Measurements from ENCODE around the gene CDK5RAP1.

- TF ChIP-seq, protein P1, sequence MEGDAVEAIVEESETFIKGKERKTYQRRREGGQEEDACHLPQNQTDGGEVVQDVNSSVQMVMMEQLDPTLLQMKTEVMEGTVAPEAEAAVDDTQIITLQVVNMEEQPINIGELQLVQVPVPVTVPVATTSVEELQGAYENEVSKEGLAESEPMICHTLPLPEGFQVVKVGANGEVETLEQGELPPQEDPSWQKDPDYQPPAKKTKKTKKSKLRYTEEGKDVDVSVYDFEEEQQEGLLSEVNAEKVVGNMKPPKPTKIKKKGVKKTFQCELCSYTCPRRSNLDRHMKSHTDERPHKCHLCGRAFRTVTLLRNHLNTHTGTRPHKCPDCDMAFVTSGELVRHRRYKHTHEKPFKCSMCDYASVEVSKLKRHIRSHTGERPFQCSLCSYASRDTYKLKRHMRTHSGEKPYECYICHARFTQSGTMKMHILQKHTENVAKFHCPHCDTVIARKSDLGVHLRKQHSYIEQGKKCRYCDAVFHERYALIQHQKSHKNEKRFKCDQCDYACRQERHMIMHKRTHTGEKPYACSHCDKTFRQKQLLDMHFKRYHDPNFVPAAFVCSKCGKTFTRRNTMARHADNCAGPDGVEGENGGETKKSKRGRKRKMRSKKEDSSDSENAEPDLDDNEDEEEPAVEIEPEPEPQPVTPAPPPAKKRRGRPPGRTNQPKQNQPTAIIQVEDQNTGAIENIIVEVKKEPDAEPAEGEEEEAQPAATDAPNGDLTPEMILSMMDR (IDR thresholded peaks at IDR 0.05) = no peak
- TF ChIP-seq POLR2A (IDR thresholded peaks at IDR 0.05) = no peak
These were observed 28.3 kb downstream of the CDK5RAP1 start for GRCh38 chr20:33372993-33373441.

Data from thyroid gland (tissue), 4 donors.